Measurements from ENCODE around the gene CD151. TPM values are rescaled to one million over a fixed set of nuclear protein-coding genes. Genes with fewer than 3 reads are reported as not detected.

Gene CD151
- polyA plus RNA-seq, 1 donor (not counting 4 experiments of a cell fraction or from before 2014, with no cell fraction given) = 434 TPM

DNA sequence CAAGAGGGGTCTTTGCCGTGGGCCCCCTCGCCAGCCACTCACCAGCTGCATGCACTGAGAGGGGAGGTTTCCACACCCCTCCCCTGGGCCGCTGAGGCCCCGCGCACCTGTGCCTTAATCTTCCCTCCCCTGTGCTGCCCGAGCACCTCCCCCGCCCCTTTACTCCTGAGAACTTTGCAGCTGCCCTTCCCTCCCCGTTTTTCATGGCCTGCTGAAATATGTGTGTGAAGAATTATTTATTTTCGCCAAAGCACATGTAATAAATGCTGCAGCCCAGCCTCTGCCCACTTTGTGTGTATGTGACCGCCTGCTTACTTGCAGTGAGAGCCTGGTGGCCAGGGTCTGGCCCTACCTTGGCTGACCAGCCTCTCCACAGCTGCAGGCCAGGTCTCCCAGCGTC, 7.8 kb upstream of the CD151 start:
- Histone ChIP-seq H3K4me3 (ENCODE audit: control insufficient read depth in 2 of 3, extremely low read depth in 1 of 3, insufficient read depth in 2 of 3, low read depth in 1 of 3, low read length in 3 of 3) (no peak overlapping the region), H3K9ac (ENCODE audit: control insufficient read depth, extremely low read depth, insufficient read depth, low read length) (no peak overlapping the region), H4K20me1 (ENCODE audit: control insufficient read depth, extremely low read depth, insufficient read depth, low read length) (no peaks in the 10 kb centered on the region), H3K4me2 (ENCODE audit: control insufficient read depth, extremely low read depth, insufficient read depth, low read depth, low read length) (no peak overlapping the region), H2AFZ (ENCODE audit: control insufficient read depth, low read length) (no peak overlapping the region), H3K27me3 (ENCODE audit: control insufficient read depth, extremely low read depth, insufficient read depth, low read length) (peaks cover 37% of the 10 kb centered on the region), H3K4me1 (ENCODE audit: control insufficient read depth, extremely low read depth, insufficient read depth, low read length) (peaks cover 29% of the 10 kb centered on the region), H3K79me2 (ENCODE audit: control insufficient read depth, insufficient read depth, low read length) (peaks cover 6% of the 10 kb centered on the region), H3K9me1 (ENCODE audit: control insufficient read depth, extremely low read depth, insufficient read depth, low read length) (peaks cover 7% of the 10 kb centered on the region), H3K36me3 (ENCODE audit: control insufficient read depth in 2 of 2, extremely low read depth in 1 of 2, insufficient read depth in 2 of 2, low read length in 2 of 2) (peaks cover 0 to 8% of the 10 kb centered on the region in 2 experiments), H3K9me3 (ENCODE audit: control insufficient read depth, low read depth, low read length) (no peaks in the 10 kb centered on the region), H3K27ac (ENCODE audit: control insufficient read depth, insufficient read depth, low read length) (no peak overlapping the region)
- FAIRE-seq (no peak), DNase-seq (ENCODE audit: low read depth, low spot score) (no peak)
- dilution Hi-C loops (cut with MboI; ENCODE audit: extremely low pct_ligation_motif_present, low sequenced_read_pairs) = no loop called here
- TF ChIP-seq, protein P1, sequence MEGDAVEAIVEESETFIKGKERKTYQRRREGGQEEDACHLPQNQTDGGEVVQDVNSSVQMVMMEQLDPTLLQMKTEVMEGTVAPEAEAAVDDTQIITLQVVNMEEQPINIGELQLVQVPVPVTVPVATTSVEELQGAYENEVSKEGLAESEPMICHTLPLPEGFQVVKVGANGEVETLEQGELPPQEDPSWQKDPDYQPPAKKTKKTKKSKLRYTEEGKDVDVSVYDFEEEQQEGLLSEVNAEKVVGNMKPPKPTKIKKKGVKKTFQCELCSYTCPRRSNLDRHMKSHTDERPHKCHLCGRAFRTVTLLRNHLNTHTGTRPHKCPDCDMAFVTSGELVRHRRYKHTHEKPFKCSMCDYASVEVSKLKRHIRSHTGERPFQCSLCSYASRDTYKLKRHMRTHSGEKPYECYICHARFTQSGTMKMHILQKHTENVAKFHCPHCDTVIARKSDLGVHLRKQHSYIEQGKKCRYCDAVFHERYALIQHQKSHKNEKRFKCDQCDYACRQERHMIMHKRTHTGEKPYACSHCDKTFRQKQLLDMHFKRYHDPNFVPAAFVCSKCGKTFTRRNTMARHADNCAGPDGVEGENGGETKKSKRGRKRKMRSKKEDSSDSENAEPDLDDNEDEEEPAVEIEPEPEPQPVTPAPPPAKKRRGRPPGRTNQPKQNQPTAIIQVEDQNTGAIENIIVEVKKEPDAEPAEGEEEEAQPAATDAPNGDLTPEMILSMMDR (optimal IDR thresholded peaks at IDR 0.05 in 1 of 3, IDR thresholded peaks at IDR 0.05 in 1 of 3, conservative IDR thresholded peaks at IDR 0.05 in 1 of 3; ENCODE audit: extremely low read depth in 1 of 3, insufficient read depth in 2 of 3, low read length in 3 of 3) = no peak

DNA sequence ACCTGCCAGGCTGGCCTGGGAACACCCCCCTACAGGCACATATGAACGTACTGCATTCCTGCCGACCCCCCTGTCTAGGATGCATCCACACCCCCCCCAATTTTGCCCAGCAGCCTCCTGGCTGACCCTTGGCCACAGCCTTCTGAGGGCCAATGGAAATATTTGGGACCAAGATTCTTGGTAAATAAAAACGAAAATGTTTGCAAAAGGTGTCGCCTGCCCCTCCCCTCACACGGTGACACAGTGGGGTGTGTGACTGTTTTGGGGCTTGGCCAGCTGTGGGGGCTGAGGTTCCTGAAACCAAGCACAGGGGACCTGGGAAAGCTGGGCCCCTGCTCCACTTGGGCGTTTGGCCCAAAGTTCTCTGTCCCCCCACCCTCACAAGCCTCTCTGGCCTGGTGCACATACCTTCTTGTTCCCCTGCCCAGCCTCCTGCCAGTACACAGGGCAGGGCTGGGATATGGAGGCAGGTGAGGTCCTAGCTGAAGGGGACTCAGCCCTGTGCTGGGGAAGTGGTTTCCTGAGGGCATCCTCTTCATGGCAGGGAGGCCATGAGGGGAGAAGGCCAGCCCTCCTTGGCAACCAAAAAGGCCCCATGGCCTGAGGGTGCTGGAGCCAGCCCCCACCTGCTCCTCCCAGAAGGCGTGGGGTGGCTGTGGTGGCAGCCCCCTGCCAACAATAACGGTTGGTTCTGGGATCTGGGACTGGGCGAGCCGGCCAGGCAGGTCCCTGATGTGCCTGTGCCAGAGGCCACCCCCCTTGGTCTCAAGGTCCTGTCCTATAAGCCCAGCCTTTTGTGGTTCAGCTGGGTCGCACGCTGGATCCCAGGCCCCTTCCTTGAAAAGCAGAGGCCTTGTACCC, 7.2 kb upstream of the CD151 start:
- dilution Hi-C loops (cut with MboI; ENCODE audit: extremely low pct_ligation_motif_present, low sequenced_read_pairs) = no loop called here
- peaks cover 6% of the 10 kb centered on the region for H3K79me2 ChIP-seq (ENCODE audit: control insufficient read depth, insufficient read depth, low read length)
- no peak overlapping the region for H2AFZ ChIP-seq (ENCODE audit: control insufficient read depth, low read length)
- H3K27ac ChIP-seq (ENCODE audit: control insufficient read depth, insufficient read depth, low read length) = no peak overlapping the region
- peaks cover 30% of the 10 kb centered on the region for H3K4me1 ChIP-seq (ENCODE audit: control insufficient read depth, extremely low read depth, insufficient read depth, low read length)
- H3K9me1 ChIP-seq (ENCODE audit: control insufficient read depth, extremely low read depth, insufficient read depth, low read length) = peaks cover 7% of the 10 kb centered on the region
- no peak overlapping the region for H3K9ac ChIP-seq (ENCODE audit: control insufficient read depth, extremely low read depth, insufficient read depth, low read length)
- FAIRE-seq (no peak), DNase-seq (ENCODE audit: low read depth, low spot score) (no peak)
- TF ChIP-seq EZH2 (IDR thresholded peaks at IDR 0.05; ENCODE audit: low read length) = no peak
- TF ChIP-seq, protein P1 (optimal IDR thresholded peaks at IDR 0.05 in 1 of 3, IDR thresholded peaks at IDR 0.05 in 1 of 3, conservative IDR thresholded peaks at IDR 0.05 in 1 of 3; ENCODE audit: extremely low read depth in 1 of 3, insufficient read depth in 2 of 3, low read length in 3 of 3) = no peak
- no peaks in the 10 kb centered on the region for H4K20me1 ChIP-seq (ENCODE audit: control insufficient read depth, extremely low read depth, insufficient read depth, low read length)
- H3K4me2 ChIP-seq (ENCODE audit: control insufficient read depth, extremely low read depth, insufficient read depth, low read depth, low read length) = no peak overlapping the region
- peaks cover 43% of the 10 kb centered on the region for H3K27me3 ChIP-seq (ENCODE audit: control insufficient read depth, extremely low read depth, insufficient read depth, low read length)
- peaks cover 0 to 8% of the 10 kb centered on the region in 2 experiments for H3K36me3 ChIP-seq (ENCODE audit: control insufficient read depth in 2 of 2, extremely low read depth in 1 of 2, insufficient read depth in 2 of 2, low read length in 2 of 2)
- H3K4me3 ChIP-seq (ENCODE audit: control insufficient read depth in 2 of 3, extremely low read depth in 1 of 3, insufficient read depth in 2 of 3, low read depth in 1 of 3, low read length in 3 of 3) = no peak overlapping the region
- H3K9me3 ChIP-seq (ENCODE audit: control insufficient read depth, low read depth, low read length) = no peaks in the 10 kb centered on the region
